PC-3 (cell line): ENCODE results near the gene WDR86. TPM values are rescaled to one million over a fixed set of nuclear protein-coding genes. Genes with fewer than 3 reads are reported as not detected.

ENCODE experiments used
- ATAC-seq: fragments of 200-7000 bp; cut with Tn5 transposase; 2 replicates; pipeline ENCODE4 v1.9.1; 2020; ENCODE audit warnings: mild to moderate bottlenecking, moderate library complexity
- BruUV-seq: library from RNA; stranded (reverse); fragments of 400-500 nt; replicated peaks from 2 replicates; lab custom pipeline; 2021; lab: Mats Ljungman, UMichigan
- CTCF ChIA-PET: fragments of 300-600 bp; sonication (Branson Sonifier 250); formaldehyde crosslinking; loops from one replicate; lab custom pipeline; 2022; ENCODE audit warnings: antibody characterized with exemption; lab: Charles Lee
- POLR2A ChIA-PET: fragments of 300-600 bp; sonication (Branson Sonifier 250); formaldehyde crosslinking; loops from one replicate; lab custom pipeline; 2022; ENCODE audit warnings: antibody characterized with exemption; ENCODE audit not compliant: unreplicated experiment; lab: Charles Lee
- DNase-seq: peaks from one replicate; pipeline ENCODE4 v3.0.0-alpha.2; 2015
- H2AFZ ChIP-seq: fragments of 300-600 bp; sonication (generic); 2 replicates; pipeline ENCODE4 v1.6.0; 2016; ENCODE audit warnings: antibody characterized with exemption, low read length
- H3F3A ChIP-seq: fragments of 300-600 bp; sonication (generic); one replicate; pipeline ENCODE4 v1.6.0; 2017; ENCODE audit warnings: antibody characterized with exemption, low read length, control low read depth, mild to moderate bottlenecking; ENCODE audit not compliant: unreplicated experiment
- H3K27ac ChIP-seq: fragments of 300-600 bp; sonication (generic); 2 replicates; pipeline ENCODE4 v1.5.1; 2016; ENCODE audit warnings: mild to moderate bottlenecking, low read length
- H3K27me3 ChIP-seq: fragments of 300-600 bp; sonication (generic); 2 replicates; pipeline ENCODE4 v1.6.1; 2016; ENCODE audit warnings: low read length, mixed read lengths
- H3K36me3 ChIP-seq: fragments of 300-600 bp; sonication (generic); 2 replicates; pipeline ENCODE4 v1.6.1; 2016; ENCODE audit warnings: low read depth, mixed run types, low read length, mixed read lengths
- H3K4me1 ChIP-seq: fragments of 300-600 bp; sonication (generic); 2 replicates; pipeline ENCODE4 v1.5.1; 2016; ENCODE audit warnings: low read length; ENCODE audit not compliant: insufficient read depth
- H3K4me2 ChIP-seq: fragments of 300-600 bp; sonication (generic); 2 replicates; pipeline ENCODE4 v1.6.0; 2016; ENCODE audit warnings: low read length
- H3K4me3 ChIP-seq: fragments of 300-600 bp; sonication (generic); 2 replicates; pipeline ENCODE4 v1.5.1; 2016; ENCODE audit warnings: mild to moderate bottlenecking, low read length, mixed read lengths
- H3K79me2 ChIP-seq: fragments of 300-600 bp; sonication (generic); 2 replicates; pipeline ENCODE4 v1.6.1; 2017; ENCODE audit warnings: low read length, mixed read lengths
- H3K9ac ChIP-seq: fragments of 300-600 bp; sonication (generic); 2 replicates; pipeline ENCODE4 v1.6.0; 2016; ENCODE audit warnings: mild to moderate bottlenecking, low read length
- H3K9me2 ChIP-seq: fragments of 300-600 bp; sonication (generic); replicated peaks from 2 replicates; pipeline ENCODE4 v1.6.1; 2016; ENCODE audit warnings: mixed run types, low read length, mixed read lengths
- H3K9me3 ChIP-seq: fragments of 300-600 bp; sonication (generic); 2 replicates; pipeline ENCODE4 v1.6.1; 2016; ENCODE audit warnings: low read length, mixed read lengths
- H4K20me1 ChIP-seq: fragments of 300-600 bp; sonication (generic); 2 replicates; pipeline ENCODE4 v1.6.1; 2016; ENCODE audit warnings: low read length, mixed read lengths
- CTCF ChIP-seq: fragments of 300-600 bp; sonication (generic); conservative IDR thresholded peaks from 2 replicates; pipeline ENCODE4 v1.5.1; 2017; ENCODE audit warnings: antibody characterized with exemption, low read depth, mild to moderate bottlenecking, low read length
- EZH2 ChIP-seq: fragments of 300-600 bp; sonication (generic); IDR thresholded peaks from one replicate; pipeline ENCODE4 v1.6.1; 2017; ENCODE audit warnings: antibody characterized with exemption, mild to moderate bottlenecking, low read length; ENCODE audit not compliant: unreplicated experiment
- EZH2phosphoT487 ChIP-seq: fragments of 300-600 bp; sonication (generic); IDR thresholded peaks from 2 replicates; pipeline ENCODE4 v1.6.1; 2018; ENCODE audit warnings: mild to moderate bottlenecking, antibody characterized with exemption, low read length, borderline replicate concordance
- intact Hi-C: fragments of 100-400 bp; cut with micrococcal nuclease; formaldehyde crosslinking; loops from 2 replicates; pipeline ENCODE4 v1.9.0; 2023
- total RNA-seq: library from RNA; depleted of rRNA; stranded (reverse); fragments of >200 nt; gene quantifications from 2 replicates; pipeline ENCODE4 v1.2.3, GENCODE V29; 2014

Gene WDR86
- total RNA-seq, 1 experiment from 2014 or later = not detected

- H3K27ac ChIP-seq = no peak overlapping the region
- ChIA-PET CTCF (interaction anchor here (0.6 kb wide), 1 partner anchor 381 kb away, joined by 3 read pairs; no protein-coding TSS in a partner anchor), POLR2A (no interaction called here)
Measured at GRCh38 chr7:151411551-151411950, 1.7 kb upstream of the WDR86 start.

GRCh38 chr7:151410405-151411390 lies 860 bp upstream of the WDR86 start:
- peaks cover 19% of the 10 kb centered on the region for H3K27me3 ChIP-seq
- H3K79me2 ChIP-seq = no peaks in the 10 kb centered on the region
- no peak overlapping the region for H3K9ac ChIP-seq
- BruUV-seq = no TSS peak
- DNase-seq = no peak
- H2AFZ ChIP-seq = no peak overlapping the region
- H3K27ac ChIP-seq = no peak overlapping the region
- no peaks in the 10 kb centered on the region for H3K4me1 ChIP-seq
- no peak overlapping the region for H3K4me2 ChIP-seq
- no peak for TF ChIP-seq EZH2phosphoT487
- no peak for TF ChIP-seq CTCF
- no peak for TF ChIP-seq EZH2
- intact Hi-C loops = no loop called here
- no peaks in the 10 kb centered on the region for H3K9me2 ChIP-seq
- ChIA-PET POLR2A (no interaction called here), CTCF (no interaction called here)
- H3K9me3 ChIP-seq = no peaks in the 10 kb centered on the region
- H3K4me3 ChIP-seq = no peak overlapping the region
- no peaks in the 10 kb centered on the region for H3K36me3 ChIP-seq
- H3F3A ChIP-seq = no peaks in the 10 kb centered on the region
- no peak for ATAC-seq
- H4K20me1 ChIP-seq = no peaks in the 10 kb centered on the region

More at GRCh38 chr7:151411551-151411950, 1.7 kb upstream of the WDR86 start:
- no peak for DNase-seq
- no peak for TF ChIP-seq CTCF
- TF ChIP-seq EZH2phosphoT487 = no peak
- TF ChIP-seq EZH2 = no peak
- Histone ChIP-seq H3K79me2 (no peaks in the 10 kb centered on the region), H3K9me2 (no peaks in the 10 kb centered on the region), H3K36me3 (no peaks in the 10 kb centered on the region), H4K20me1 (no peaks in the 10 kb centered on the region), H3K9me3 (no peaks in the 10 kb centered on the region), H3F3A (no peaks in the 10 kb centered on the region), H3K4me1 (no peaks in the 10 kb centered on the region), H3K4me3 (no peak overlapping the region), H2AFZ (no peak overlapping the region), H3K27me3 (peaks cover 19% of the 10 kb centered on the region), H3K9ac (no peak overlapping the region), H3K4me2 (no peak overlapping the region)
- intact Hi-C loops = no loop called here
- BruUV-seq = no TSS peak
- no peak for ATAC-seq
